Measurements from ENCODE around the gene PDIA5.

The PDIA5 gene

DNA sequence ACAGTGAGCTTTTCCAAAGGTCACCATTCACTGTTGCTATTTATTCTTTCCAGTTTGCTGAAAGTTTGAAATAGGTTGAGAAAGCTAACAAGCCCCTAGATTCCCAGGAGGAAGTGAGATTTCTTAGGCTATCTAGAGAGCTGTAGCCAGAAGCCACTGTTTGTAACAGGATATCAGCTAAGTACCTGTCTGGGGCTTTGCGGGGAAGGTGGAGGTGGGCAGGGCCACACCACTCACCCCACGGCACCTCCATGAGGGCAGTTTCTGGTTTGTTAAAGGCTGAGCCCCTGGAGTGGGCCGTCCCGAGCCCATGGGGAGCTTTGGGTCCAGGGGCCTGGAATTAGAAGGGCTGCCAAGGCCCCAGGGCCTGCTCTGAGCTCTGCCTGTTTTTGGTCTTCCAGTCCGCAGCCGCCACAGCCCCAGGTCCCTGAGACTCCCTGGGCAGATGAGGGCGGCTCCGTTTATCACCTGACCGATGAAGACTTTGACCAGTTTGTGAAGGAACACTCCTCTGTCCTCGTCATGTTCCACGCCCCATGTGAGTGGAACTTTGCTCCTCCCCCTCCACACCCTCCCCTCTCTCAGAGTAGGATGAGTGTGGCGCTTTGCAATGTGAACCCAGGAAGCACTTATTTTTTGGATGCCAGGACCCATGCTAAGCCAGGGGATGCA lies 63.4 kb downstream of the PDIA5 start:
- no peak overlapping the region for H3K4me3 ChIP-seq (ENCODE audit: low read depth, low read length)
- TF ChIP-seq, protein P1, sequence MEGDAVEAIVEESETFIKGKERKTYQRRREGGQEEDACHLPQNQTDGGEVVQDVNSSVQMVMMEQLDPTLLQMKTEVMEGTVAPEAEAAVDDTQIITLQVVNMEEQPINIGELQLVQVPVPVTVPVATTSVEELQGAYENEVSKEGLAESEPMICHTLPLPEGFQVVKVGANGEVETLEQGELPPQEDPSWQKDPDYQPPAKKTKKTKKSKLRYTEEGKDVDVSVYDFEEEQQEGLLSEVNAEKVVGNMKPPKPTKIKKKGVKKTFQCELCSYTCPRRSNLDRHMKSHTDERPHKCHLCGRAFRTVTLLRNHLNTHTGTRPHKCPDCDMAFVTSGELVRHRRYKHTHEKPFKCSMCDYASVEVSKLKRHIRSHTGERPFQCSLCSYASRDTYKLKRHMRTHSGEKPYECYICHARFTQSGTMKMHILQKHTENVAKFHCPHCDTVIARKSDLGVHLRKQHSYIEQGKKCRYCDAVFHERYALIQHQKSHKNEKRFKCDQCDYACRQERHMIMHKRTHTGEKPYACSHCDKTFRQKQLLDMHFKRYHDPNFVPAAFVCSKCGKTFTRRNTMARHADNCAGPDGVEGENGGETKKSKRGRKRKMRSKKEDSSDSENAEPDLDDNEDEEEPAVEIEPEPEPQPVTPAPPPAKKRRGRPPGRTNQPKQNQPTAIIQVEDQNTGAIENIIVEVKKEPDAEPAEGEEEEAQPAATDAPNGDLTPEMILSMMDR (IDR thresholded peaks at IDR 0.05; ENCODE audit: borderline replicate concordance, insufficient read depth, low read depth, low read length) = no peak

DNA sequence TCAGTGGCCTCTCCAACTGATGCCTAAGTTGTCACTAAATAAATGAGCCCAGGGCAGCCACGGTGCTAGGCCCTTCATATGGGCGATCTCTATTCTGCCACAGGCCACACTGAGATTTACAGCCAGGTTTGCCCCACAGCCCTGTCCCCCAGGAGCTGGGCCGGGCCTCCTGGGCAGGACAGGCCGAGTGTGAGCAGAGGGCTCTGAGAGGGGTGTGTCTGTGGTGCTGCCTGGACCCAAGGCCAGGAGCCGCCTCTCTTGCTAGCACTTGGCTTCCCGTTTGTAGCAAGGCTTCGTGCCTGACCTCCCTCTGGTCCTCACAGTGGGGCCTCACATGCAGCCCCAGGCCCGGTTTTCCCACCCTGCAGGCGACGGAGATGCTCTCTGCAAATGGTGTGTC lies 67.8 kb downstream of the PDIA5 start:
- TF ChIP-seq, protein P1 (IDR thresholded peaks at IDR 0.05; ENCODE audit: borderline replicate concordance, insufficient read depth, low read depth, low read length) = no peak
- no peak overlapping the region for H3K4me3 ChIP-seq (ENCODE audit: low read depth, low read length)

DNA sequence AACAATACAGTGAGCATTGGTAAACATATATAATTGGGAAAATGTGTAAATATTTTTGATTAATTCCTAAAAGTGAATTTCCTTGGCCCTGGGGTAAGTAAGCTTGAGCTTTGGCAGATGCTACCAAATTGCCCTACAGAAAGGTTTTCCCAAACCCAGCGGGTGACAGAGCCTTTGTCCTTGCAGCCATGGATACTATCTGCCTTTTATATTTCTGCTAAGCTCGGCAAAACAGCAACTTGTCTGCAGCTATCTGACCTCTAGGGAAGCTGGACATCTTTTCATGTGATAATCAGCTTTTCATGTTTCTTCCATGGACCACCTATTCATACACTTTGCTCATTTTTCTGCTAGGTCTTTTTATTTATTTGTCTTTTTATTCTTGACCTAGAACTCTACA lies 70.2 kb downstream of the PDIA5 start:
- TF ChIP-seq, protein P1 (IDR thresholded peaks at IDR 0.05; ENCODE audit: borderline replicate concordance, insufficient read depth, low read depth, low read length) = no peak
- no peak overlapping the region for H3K4me3 ChIP-seq (ENCODE audit: low read depth, low read length)

DNA sequence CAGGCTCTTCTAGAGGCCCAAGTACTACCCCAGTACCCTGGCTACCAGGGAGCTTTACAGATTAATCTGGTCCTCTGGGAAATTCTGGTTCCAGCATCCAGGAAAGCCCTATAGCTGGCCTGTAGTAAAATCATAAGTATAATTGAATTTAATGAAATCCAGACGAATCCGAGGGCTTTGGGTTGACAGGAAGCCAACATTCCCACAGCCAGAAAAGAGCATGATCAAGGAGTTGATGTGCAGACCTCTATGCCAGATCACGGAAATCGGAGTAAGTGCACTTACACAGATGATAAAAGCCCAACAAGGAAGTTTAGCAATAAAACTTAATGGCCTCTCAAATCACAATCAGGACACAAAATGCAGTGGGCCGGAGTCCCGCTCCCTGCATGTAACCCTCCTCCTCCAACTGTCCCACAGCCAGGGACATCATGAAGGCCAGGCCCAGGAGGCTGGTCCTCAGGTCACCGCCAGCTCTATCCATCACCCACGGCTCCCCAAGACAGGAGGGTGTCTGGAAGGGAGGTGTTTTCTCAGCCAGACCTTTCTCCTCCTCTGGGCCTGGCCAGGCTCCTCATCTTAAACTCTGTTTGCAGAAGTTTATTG lies 72.1 kb downstream of the PDIA5 start:
- TF ChIP-seq, protein P1 (IDR thresholded peaks at IDR 0.05; ENCODE audit: borderline replicate concordance, insufficient read depth, low read depth, low read length) = no peak

DNA sequence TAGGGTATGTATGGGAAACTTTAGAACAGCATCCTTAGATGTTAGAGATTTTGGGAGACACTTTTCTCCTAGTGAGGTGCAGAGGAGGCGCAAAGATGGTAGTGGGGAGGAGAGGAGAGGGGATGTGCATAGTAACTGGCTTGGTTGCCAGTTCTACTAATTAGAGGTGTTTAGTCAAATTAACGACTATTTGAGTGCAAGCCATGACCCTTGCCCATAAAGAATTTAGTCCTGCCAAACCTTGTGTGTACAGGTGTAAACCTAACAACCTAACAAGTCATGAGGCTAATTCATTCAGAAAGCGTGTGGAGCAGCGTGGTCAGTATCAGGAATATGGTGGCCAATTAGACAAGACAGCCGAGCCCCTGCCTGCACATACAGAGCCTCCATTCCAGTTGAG lies 72.7 kb downstream of the PDIA5 start:
- TF ChIP-seq, protein P1 (IDR thresholded peaks at IDR 0.05; ENCODE audit: borderline replicate concordance, insufficient read depth, low read depth, low read length) = no peak
- H3K4me3 ChIP-seq (ENCODE audit: low read depth, low read length) = no peak overlapping the region

More for the DNA sequence above, 72.1 kb downstream of the PDIA5 start:
- no peak overlapping the region for H3K4me3 ChIP-seq (ENCODE audit: low read depth, low read length)

DNA sequence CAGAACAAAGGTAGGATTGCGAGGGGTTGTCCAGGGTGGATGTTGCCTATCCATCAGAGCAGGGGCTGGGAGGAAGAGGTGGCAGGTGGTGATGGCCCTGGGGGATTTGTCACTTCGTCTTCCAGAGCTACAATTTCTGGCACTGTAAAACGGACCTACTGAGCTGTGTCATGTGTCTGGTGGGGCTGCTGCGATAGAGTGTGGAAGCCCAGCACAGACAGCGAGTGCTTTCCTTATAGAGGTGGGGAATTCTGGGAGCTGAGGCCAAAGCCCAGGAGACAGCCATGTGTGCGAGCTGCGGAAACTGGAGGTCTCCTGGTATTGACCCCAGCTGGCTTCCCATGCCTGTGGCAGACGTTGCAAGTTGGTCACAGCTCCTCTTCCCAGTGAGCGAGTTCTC lies 73.7 kb downstream of the PDIA5 start:
- TF ChIP-seq, protein P1 (IDR thresholded peaks at IDR 0.05; ENCODE audit: borderline replicate concordance, insufficient read depth, low read depth, low read length) = no peak
- no peak overlapping the region for H3K4me3 ChIP-seq (ENCODE audit: low read depth, low read length)

DNA sequence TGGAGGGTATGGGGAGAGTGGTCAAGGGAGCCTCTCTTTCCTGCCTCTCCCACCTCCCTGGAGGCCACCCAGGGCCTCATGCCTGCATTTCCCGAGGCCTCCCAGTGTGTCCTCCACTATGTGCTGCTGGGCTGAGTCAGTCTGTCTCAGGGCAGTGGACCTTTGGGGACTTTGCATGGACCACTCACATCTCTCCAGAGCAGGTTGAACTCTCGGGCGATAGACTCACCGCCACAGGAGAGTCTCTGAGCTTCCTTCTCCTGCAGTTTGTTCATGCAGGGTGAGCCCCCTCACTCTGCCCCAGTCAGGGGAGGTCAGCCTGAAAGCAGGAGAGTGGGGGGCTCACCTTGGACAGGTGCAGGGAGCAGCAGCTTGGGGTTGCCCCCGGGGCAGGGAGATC lies 74.5 kb downstream of the PDIA5 start:
- TF ChIP-seq, protein P1 (IDR thresholded peaks at IDR 0.05; ENCODE audit: borderline replicate concordance, insufficient read depth, low read depth, low read length) = no peak
- H3K4me3 ChIP-seq (ENCODE audit: low read depth, low read length) = no peak overlapping the region
